Hematopoietic multipotent progenitor cell (in vitro differentiated cells): Measurements from ENCODE around the gene ARPC5. TPM values are rescaled to one million over a fixed set of nuclear protein-coding genes. Genes with fewer than 3 reads are reported as not detected.

Experiments
- DNase-seq, 3 donors: peaks; one replicate each; pipeline ENCODE4 v3.0.0-alpha.2; 2011 to 2015; ENCODE audit warnings: low read depth in 2 of 3, low spot score in 2 of 3
- total RNA-seq: library from RNA; depleted of rRNA; stranded (reverse); fragments of >200 nt; gene quantifications from one replicate; pipeline ENCODE4 v1.2.3, GENCODE V29; 2012

The ARPC5 gene
- total RNA-seq, 1 donor: 35.0 TPM

DNA sequence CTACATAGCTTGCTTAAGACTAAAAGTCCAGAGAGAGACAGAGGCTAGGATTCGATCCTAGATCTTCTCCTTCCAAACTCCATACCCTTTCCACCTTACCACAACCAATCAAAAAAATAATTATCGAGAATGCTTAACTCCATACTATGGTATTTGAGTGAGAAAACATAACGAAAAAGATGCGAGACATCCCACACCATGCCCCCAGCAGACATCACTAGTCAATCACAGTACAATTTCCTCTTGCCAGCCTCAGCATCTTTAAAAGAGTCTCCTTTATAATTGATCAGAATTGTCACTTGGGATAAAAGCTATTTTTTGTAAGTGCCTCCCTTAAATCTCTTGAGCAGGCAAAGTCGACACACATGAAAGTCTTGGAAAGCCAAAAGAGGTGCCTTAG, 46.2 kb downstream of the ARPC5 start:
- DNase-seq: no peak

DNA sequence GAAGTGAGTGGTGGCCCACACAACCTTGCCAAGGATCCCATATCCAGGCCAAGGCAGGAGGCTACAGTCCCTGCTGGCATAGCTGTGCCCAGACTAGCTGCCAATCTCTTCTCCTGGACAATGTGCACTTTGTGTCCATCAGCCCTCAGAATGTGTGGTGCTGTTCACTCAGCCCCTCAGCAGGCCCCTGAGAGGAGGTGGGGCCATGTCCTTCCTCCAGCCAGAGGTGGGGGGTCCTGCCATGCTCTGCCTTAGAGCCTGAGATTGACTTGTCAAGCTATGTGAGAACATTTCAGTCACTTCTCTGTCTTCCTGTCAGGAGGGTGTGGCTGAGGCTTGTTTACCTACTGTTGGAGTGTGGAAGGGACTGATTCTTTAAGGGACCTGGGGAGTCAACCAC, 46.8 kb downstream of the ARPC5 start:
- DNase-seq: no peak

DNA sequence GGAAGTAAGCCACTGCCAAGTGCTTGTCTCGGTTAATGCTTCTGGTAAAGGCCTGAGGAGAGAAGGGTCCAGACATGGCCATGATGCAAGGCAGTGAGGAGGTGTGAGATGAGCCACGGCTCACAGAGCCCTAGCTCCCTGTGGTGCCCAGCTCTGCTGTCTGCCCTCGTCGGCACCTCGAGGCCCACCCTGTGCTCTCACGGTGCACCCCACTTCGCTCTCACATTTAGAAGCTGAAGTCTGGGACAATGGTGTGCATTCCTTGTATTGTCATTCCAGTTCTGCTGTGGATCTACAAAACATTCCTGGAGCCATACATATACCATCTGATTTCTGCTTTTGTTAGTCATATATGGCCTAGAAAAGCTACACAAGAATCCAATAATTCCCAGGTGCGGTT, 48.7 kb downstream of the ARPC5 start:
- no peak for DNase-seq

DNA sequence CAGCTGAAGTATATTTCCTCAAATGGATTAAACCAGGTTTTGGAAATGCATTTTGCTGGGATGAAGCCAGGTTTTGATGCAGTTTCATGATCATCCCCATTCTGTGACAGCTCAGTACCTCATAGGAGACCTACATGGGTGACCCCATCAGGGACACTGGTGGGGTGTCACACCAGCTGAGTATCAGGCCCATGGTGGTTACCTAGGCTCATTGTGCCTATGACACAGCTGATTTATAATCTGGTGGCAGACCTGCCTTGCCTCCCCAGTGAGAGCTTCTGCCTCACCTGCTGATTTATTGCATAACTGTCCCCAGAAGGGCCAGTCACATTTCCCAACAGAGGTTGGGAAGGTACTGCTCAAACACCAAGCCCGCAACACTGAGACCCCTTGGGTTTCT, 49.1 kb downstream of the ARPC5 start:
- DNase-seq: no peak

DNA sequence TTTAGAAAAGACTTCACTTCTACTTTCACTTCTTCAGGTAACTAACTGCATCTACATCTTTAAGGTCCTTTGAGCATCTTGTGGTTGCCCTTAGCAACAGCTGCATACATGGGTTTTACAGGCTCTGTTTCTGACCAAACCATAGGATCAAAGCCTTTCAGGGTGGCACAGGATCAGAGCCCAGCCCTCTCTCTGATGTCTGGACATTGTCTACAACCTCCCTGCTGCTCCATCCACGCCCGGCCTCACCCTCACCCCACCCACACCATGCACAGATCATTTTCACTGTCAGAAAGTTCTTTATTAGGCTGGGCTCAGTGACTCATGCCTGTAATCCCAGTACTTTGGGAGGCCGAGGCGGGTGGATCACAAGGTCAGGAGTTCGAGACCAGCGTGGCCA, 50.5 kb downstream of the ARPC5 start:
- no peak for DNase-seq

- DNase-seq: no peak
Measured at GRCh38 chr1:183584147-183584546, 51.4 kb downstream of the ARPC5 start.

DNA sequence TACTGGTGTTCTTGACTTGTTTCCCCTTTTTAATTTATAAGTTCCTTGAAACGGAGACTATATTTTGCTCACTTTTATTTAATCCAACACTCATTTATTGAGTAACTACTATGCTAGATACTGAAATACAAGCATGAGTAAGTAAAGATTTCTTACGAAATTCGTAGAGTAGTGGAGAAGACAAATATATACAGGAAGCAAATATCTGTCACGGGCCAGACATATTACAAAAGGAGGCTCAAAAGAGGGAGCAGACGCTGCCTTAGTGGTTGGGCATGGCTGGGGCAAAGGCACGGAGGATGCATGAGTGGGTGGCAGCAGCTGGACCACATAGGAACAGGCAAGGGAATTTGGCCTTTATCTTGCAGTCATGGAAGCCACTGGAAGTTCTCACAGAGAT, 52.1 kb downstream of the ARPC5 start:
- DNase-seq: no peak

DNA sequence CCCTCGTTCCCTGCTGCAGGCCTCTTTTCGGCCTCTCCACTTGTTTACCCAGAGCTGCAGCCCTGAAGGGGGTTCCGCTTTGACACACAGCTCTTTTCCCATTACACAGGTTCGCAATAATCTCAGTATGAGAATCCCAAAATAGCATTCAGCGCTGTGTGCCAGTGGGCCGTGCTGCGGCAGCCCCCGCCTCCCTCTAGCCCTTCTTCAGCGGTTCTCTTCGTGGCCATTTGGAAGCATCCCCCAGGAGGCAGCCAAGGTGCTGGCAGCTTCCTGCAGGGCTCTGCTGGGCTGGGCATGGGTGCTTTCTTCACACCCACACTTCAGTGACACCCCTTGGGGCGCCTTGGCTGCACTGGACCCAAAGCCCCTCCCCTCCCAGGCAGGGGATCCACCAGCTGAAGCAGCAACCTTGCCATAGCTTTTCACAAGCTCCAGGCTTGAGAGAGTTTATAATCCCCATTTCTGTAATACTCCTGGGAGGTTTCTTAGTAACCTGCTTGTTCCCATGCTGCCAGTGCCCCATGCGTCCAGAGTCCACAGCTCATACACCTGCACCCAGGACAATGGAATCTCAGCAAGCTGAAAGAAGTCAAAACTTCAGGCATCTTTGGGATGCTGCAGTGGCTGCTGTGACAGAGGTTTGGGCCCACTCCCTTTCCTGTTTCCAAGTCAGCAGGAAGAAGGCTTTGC, 53.4 kb downstream of the ARPC5 start:
- DNase-seq: no peak

DNA sequence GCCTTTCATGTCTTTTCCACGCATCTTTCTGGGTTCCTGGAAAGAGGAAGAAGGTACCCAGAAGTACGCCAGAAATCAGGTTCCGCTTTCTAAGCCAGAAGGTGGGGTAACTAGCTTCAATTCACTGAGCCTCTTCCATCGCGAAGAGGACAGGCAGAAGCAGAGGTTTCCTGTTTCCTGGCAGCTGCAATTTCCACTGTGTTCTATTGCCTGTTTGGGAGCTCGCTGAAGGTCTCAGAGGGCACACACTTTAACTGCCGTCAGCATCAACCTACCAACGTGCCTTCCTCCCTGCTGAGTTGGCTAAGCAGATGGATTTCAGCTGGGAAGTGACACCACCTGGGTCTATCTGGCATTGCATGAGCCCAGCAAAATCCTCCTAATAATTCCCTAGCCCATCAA, 55.3 kb downstream of the ARPC5 start:
- peak in 2 of 3 donors; percentile 75 to 96 for DNase-seq

- DNase-seq: no peak
Measured at GRCh38 chr1:183578856-183579255, 56.7 kb downstream of the ARPC5 start.

DNA sequence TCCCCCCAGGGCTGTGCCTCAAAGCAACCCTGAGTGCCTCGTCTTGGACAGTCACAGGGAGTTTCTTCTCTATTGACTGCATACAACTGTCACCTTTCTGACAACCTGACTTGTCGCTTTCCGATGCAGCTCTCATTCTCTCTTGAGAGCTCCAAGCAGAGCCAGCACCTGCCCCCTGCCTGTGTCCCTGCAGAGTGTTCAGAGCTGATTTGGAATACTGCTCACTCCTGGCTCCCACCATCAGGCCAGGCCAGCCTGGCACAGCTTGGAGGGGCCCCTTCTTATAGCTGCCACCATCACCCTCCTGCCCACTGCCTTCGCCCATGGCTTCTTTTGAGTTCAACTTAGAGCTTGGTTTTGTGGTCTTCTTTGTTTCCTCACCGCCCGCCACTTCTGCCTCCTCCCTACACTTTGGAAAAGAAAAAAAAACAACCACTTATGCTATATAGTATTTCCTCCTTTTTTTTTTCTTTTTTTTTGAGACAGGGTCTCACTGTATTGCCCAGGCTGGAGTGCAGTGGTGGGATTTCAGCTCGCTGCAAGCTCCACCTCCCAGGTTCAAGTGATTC, 57.6 kb downstream of the ARPC5 start:
- DNase-seq: peak in 1 of 3 donors; percentile 45

GRCh38 chr1:183576537-183576936, 59.0 kb downstream of the ARPC5 start:
- DNase-seq: no peak

GRCh38 chr1:183575606-183576005, 60.0 kb downstream of the ARPC5 start:
- DNase-seq: no peak

DNA sequence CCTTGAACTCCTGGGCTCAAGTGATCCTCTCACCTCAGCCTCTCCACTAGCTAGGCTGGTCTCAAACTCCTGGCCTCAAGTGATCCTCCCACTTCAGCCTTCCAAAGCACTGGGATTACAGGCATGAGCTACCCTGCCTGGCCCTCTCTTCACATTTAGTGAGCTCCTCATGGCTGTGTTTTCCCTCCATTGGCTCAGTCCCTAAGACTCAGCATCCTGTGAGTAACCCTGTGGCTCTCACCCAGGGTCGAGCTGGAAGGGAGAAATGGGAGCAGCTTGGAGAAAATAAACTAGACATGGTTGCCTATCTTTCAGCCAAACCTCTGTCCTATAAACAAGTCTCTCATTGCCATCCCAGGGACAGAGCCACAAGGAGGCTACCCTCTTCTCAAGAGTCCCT, 62.9 kb downstream of the ARPC5 start:
- DNase-seq: no peak

DNA sequence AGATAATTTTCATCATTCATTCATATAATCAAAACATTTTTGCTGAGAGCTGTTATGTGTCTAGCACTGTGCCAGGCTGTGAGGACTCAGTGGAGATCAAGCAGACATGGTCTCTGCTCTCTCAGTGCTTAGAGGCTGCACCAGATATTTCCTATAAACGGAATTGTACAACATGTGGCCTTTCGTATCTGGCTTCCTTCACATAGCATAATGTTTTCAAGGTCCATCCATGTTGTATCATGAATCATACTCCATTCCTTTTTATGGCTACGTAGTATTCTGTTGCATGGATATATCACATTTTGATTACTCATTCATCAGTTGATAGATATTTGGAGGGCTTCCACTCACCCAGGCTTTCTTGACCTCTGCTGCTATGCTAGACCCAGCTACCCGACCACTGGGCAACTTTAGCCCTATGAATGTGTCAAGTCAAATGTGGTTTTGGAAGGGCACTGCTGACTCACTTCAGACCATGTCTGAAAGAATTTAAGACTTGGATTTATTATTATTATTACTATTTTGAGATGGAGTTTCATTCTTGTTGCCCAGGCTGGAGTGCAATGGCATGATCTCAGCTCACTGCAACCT, 63.8 kb downstream of the ARPC5 start:
- no peak for DNase-seq

Other genes starting within 250 kb of the ARPC5 start
- under 0.01 TPM for gene NMNAT2, start 217.4 kb downstream of the ARPC5 start, total RNA-seq
- gene SMG7, start 163.3 kb downstream of the ARPC5 start, total RNA-seq: 30.7 TPM
- gene NCF2, start 45.3 kb downstream of the ARPC5 start, total RNA-seq: 3.0 TPM
- not detected for gene APOBEC4, start 17.5 kb upstream of the ARPC5 start, total RNA-seq
- gene RGL1, start 169.3 kb upstream of the ARPC5 start, total RNA-seq: 0.27 TPM